IMR-90 (cell line): ENCODE data around the gene CAMK2G.

Source experiments
- CHD1 ChIP-seq: IDR thresholded peaks from 2 replicates; pipeline ENCODE4 v1.6.1; 2012; ENCODE audit warnings: low read depth, low read length, improper control_type of control experiment
- POLR2A ChIP-seq: IDR thresholded peaks from 2 replicates; pipeline ENCODE4 v1.6.1; 2012; ENCODE audit warnings: mild to moderate bottlenecking, low read depth, low read length
- TF ChIP-seq, protein P1 (sequence below): conservative IDR thresholded peaks from 2 replicates; pipeline ENCODE4 v1.5.1; 2012; ENCODE audit warnings: mild to moderate bottlenecking, low read depth, low read length, improper control_type of control experiment

DNA sequence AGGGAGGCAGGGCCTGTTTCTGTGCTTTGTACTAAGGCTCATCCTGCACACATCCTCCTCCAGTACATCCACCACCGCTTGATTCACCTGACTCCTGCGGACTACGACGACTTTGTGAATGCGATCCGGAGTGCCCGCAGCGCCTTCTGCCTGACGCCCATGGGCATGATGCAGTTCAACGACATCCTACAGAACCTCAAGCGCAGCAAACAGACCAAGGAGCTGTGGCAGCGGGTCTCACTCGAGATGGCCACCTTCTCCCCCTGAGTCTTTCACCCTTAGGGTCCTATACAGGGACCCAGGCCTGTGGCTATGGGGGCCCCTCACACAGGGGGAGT lies 73.1 kb downstream of the CAMK2G start:
- TF ChIP-seq, protein P1, sequence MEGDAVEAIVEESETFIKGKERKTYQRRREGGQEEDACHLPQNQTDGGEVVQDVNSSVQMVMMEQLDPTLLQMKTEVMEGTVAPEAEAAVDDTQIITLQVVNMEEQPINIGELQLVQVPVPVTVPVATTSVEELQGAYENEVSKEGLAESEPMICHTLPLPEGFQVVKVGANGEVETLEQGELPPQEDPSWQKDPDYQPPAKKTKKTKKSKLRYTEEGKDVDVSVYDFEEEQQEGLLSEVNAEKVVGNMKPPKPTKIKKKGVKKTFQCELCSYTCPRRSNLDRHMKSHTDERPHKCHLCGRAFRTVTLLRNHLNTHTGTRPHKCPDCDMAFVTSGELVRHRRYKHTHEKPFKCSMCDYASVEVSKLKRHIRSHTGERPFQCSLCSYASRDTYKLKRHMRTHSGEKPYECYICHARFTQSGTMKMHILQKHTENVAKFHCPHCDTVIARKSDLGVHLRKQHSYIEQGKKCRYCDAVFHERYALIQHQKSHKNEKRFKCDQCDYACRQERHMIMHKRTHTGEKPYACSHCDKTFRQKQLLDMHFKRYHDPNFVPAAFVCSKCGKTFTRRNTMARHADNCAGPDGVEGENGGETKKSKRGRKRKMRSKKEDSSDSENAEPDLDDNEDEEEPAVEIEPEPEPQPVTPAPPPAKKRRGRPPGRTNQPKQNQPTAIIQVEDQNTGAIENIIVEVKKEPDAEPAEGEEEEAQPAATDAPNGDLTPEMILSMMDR: no peak
- TF ChIP-seq CHD1 (no peak), POLR2A (no peak)
